GM06990 (cell line): ENCODE data around the gene CNGA4.

Experiments used
- DNase-seq: peaks from one replicate; pipeline ENCODE4 v3.0.0-alpha.2; 2011; ENCODE audit not compliant: insufficient read length; ENCODE audit errors: extremely low read depth
- H3K27me3 ChIP-seq: replicated peaks from 2 replicates; pipeline ENCODE4 v1.6.0; 2011; ENCODE audit warnings: low read length; ENCODE audit not compliant: control insufficient read depth, insufficient read depth
- H3K36me3 ChIP-seq: 2 replicates; pipeline ENCODE4 v1.5.1; 2011; ENCODE audit warnings: low read length; ENCODE audit not compliant: control insufficient read depth, insufficient read depth
- H3K4me3 ChIP-seq: replicated peaks from 2 replicates; pipeline ENCODE4 v1.5.1; 2011; ENCODE audit warnings: low read depth, mild to moderate bottlenecking, control low read depth, low read length
- TF ChIP-seq, protein P1 (sequence below): IDR thresholded peaks from 2 replicates; pipeline ENCODE4 v1.5.1; 2011; ENCODE audit warnings: low read length, control low read depth, mild to moderate bottlenecking, inconsistent platforms; ENCODE audit not compliant: insufficient read depth, poor library complexity, severe bottlenecking

The CNGA4 gene, protein sequence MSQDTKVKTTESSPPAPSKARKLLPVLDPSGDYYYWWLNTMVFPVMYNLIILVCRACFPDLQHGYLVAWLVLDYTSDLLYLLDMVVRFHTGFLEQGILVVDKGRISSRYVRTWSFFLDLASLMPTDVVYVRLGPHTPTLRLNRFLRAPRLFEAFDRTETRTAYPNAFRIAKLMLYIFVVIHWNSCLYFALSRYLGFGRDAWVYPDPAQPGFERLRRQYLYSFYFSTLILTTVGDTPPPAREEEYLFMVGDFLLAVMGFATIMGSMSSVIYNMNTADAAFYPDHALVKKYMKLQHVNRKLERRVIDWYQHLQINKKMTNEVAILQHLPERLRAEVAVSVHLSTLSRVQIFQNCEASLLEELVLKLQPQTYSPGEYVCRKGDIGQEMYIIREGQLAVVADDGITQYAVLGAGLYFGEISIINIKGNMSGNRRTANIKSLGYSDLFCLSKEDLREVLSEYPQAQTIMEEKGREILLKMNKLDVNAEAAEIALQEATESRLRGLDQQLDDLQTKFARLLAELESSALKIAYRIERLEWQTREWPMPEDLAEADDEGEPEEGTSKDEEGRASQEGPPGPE

DNA sequence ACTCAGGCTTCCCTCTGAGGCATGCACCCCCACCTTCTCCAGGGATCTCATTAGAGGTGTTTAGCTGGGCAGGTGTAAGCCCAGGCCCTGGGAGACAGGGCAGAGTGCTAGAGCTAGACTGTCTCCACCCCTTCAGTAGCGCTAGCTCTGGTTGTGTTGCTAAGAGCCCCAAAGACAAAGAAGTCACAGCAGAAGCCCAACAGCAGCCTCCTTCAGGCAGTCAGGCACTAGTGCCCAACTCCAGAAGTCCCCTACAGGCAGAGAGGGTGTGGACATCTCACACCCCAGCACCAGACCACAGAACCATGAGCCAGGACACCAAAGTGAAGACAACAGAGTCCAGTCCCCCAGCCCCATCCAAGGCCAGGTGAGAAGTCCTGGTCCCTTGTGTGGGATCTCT, at the start of gene CNGA4:
TSS of gene CNGA4 (plus strand) at position 188 of the 400 bp plus-strand sequence. CDS start at position 306, 118 bp downstream.
- DNase-seq = no peak

DNA sequence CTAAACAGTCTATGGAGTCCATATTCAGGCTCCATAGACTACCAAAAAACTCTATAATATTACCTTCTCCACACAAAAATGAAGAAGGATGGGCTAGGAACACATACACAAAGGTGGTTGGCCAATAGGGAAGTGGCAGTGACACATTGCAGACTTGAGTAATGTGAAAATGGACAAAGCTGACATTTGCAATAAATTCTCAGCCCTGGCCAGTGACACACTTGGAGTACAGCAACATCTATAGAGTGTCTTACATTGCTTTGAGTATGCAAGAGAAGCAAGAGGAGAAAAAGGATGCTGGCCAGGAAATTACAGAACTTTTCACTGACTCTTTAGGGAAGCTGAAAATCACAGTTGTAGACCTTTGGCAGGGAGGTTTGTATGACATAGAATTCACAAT, 47.1 kb upstream of the CNGA4 start:
- no peaks in the 10 kb centered on the region for H3K27me3 ChIP-seq
- H3K4me3 ChIP-seq = no peak overlapping the region
- H3K36me3 ChIP-seq = no peaks in the 10 kb centered on the region
- TF ChIP-seq, protein P1, sequence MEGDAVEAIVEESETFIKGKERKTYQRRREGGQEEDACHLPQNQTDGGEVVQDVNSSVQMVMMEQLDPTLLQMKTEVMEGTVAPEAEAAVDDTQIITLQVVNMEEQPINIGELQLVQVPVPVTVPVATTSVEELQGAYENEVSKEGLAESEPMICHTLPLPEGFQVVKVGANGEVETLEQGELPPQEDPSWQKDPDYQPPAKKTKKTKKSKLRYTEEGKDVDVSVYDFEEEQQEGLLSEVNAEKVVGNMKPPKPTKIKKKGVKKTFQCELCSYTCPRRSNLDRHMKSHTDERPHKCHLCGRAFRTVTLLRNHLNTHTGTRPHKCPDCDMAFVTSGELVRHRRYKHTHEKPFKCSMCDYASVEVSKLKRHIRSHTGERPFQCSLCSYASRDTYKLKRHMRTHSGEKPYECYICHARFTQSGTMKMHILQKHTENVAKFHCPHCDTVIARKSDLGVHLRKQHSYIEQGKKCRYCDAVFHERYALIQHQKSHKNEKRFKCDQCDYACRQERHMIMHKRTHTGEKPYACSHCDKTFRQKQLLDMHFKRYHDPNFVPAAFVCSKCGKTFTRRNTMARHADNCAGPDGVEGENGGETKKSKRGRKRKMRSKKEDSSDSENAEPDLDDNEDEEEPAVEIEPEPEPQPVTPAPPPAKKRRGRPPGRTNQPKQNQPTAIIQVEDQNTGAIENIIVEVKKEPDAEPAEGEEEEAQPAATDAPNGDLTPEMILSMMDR = no peak
- no peak for DNase-seq

More for the DNA sequence above, at the start of gene CNGA4:
- Histone ChIP-seq H3K4me3 (no peak within 1 kb of the TSS), H3K27me3 (no peaks in the 10 kb centered on the region), H3K36me3 (no peaks in the 10 kb centered on the region)
- TF ChIP-seq, protein P1 = no peak

DNA sequence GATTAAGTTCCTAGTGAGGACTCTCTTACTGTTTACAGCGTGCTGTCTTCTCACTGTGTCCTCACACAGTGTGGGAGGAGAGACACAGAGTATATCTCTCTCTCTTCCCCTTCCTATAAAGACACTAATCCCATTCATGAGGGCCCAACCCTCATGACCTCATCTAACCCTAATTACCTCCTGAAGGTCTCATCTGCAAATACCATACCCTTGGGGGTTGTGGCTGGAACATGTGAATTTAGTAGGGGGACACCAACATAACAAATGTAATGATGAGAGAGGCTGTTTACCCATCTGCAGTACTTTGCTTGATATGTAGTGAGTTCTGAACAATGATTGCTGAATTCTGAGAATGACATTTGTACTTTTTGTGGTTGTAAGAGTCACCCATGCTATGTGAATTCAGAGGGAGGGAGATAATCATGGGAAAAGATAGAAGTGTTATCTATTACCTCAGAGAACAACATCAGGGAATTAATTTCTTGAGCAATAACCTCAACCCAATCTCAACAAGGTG, 44.8 kb upstream of the CNGA4 start:
- TF ChIP-seq, protein P1 = no peak
- DNase-seq = no peak
- Histone ChIP-seq H3K27me3 (no peaks in the 10 kb centered on the region), H3K36me3 (no peaks in the 10 kb centered on the region), H3K4me3 (no peak overlapping the region)

DNA sequence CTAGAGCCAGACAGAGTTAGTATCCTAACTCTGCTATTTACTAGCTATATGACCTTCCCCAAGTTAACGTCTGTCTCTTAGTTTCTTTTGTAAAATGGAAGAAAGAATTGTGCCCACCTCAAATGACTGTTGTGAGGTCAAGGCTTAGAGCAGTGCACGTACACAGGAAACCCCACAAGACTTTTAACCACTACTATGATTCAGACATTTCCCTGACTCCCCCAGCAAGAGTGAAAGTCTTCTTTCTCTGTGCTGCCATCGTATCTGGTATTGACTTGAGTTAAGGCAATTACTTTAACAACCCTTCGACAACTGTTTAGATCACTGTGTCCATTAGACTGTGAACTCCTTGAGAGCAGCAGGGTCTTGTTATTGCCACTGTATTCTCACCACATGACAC, 42.5 kb upstream of the CNGA4 start:
- H3K4me3 ChIP-seq = no peak overlapping the region
- H3K27me3 ChIP-seq = no peaks in the 10 kb centered on the region
- H3K36me3 ChIP-seq = no peaks in the 10 kb centered on the region
- TF ChIP-seq, protein P1 = no peak
- DNase-seq = no peak

DNA sequence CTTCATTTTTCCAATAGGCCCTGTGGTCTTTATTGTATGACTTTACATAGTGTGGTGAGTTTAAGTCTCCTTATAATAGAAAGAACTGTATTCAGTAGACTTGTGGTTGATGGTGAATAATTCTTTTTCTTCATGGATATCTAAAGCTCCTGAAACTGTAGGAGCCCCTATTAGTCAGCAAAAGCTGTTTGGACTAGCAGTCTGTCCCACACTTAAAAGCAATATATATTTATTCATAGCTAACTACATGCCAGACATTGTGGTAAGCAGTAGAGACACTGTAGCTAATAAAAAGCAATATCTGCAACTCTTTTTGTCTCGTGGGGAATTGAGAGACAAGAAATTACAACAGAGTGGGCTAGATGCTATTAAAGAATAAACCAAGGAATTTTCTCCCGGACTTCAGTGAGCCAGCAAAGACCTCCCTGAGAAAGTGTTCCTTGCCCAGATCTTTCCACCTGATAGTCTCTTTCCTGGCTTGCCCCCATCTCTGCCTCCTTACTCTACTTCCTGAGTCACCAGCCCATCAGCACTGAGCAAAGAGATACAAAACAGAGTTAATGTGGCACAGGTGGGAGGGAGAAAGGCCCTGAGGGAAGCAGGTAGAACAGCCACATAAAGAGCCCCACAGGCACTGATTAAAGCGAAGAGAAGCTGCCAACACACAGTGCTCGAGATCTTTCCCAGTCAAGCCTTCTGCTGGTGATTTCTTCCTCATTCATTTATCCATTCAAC, 41.3 kb upstream of the CNGA4 start:
- TF ChIP-seq, protein P1 = no peak
- DNase-seq = no peak
- Histone ChIP-seq H3K36me3 (no peaks in the 10 kb centered on the region), H3K27me3 (no peaks in the 10 kb centered on the region), H3K4me3 (no peak overlapping the region)
